KG1 (cell line): ENCODE data around the gene AKR1C1.
"Not testable (repeated sequence)": the region's sequence is repeated elsewhere in the genome, so short reads cannot be mapped to it uniquely, and the experiment has no call there.

ENCODE experiments used
- DNase-seq: peaks from one replicate; lab custom pipeline; 2025; lab: John Stamatoyannopoulos, UW

The AKR1C1 gene

GRCh38 chr10:4947635-4948596, 15.3 kb upstream of the AKR1C1 start:
- no peak for DNase-seq

- not testable (repeated sequence) for DNase-seq
Measured at GRCh38 chr10:4951512-4952162, 11.6 kb upstream of the AKR1C1 start.

GRCh38 chr10:4953405-4953804, 9.8 kb upstream of the AKR1C1 start:
- DNase-seq, result no peak

- DNase-seq, result not testable (repeated sequence)
Measured at GRCh38 chr10:4956088-4956487, 7.1 kb upstream of the AKR1C1 start.

GRCh38 chr10:4956955-4957645, 6.1 kb upstream of the AKR1C1 start:
- DNase-seq, result not testable (repeated sequence)

GRCh38 chr10:4961558-4961957, 1.7 kb upstream of the AKR1C1 start:
- DNase-seq, result not testable (repeated sequence)

- DNase-seq, result not testable (repeated sequence)
Measured at GRCh38 chr10:4962308-4962707, 907 bp upstream of the AKR1C1 start.

GRCh38 chr10:4963815-4964154, 570 bp downstream of the AKR1C1 start:
- DNase-seq, result not testable (repeated sequence)

- DNase-seq, result not testable (repeated sequence)
Measured at GRCh38 chr10:4965763-4966162, 2.5 kb downstream of the AKR1C1 start.

DNA sequence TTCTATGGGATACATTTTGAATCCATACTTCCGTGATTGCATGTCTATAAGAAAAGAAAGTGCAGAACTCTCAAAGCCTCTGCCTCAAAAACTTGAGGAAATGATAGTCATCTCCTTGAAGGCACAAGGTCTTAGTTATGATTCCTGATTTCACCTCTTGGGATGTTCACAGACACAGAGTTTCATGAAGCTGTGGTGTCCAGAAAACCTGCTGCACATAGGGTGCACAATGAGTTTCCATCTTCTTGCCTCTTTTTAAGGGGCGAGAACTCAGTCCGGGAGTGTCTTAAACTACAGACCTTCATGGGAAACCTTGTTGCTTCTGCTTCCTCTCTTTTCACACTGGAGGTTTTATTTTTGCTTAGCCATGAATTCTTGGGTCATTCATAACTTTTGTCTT, 4.0 kb downstream of the AKR1C1 start:
- not testable (repeated sequence) for DNase-seq

DNA sequence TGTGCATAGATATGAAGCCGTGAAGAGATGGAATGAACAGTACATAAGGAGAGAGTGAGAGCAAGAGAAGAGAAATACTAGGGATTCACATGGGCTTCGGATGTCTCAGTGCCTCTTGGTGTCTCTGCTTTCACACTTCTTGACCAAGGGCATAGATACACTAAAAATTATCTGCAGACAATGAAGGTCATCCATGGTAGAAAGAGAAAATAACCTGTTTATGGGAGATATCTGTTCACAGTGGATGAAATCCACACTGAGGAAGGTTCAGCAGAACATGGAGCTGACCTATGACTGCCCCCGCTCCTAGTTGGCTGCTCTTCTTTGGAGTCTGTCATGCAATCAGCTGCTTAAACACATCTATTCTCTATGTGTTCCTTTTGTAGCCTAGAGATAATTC, 6.1 kb downstream of the AKR1C1 start:
- not testable (repeated sequence) for DNase-seq

- not testable (repeated sequence) for DNase-seq
Measured at GRCh38 chr10:4970362-4970761, 7.1 kb downstream of the AKR1C1 start.

- not testable (repeated sequence) for DNase-seq
Measured at GRCh38 chr10:4972369-4973142, 9.3 kb downstream of the AKR1C1 start.

GRCh38 chr10:4973294-4973693, 10.1 kb downstream of the AKR1C1 start:
- not testable (repeated sequence) for DNase-seq

GRCh38 chr10:4974400-4974799, 11.2 kb downstream of the AKR1C1 start:
- not testable (repeated sequence) for DNase-seq

DNA sequence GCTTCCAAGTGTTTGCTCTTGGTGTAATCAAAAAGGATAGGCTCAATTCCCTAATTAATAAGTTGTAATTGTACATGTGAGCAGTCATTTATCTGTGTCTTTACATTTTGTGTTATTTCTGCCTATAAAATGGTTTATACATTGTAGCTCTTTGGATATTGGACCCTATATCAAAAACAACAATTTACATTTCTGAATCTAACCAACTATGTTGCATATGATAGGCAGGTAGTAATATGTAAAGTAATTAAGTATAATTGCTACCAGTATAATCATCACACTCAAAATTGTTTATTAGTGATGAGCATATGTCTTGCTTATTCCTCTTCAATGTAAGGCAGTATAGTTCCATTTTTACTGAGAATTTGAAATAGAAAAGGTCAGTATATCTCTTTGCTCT, 13.8 kb downstream of the AKR1C1 start:
- DNase-seq, result no peak

DNA sequence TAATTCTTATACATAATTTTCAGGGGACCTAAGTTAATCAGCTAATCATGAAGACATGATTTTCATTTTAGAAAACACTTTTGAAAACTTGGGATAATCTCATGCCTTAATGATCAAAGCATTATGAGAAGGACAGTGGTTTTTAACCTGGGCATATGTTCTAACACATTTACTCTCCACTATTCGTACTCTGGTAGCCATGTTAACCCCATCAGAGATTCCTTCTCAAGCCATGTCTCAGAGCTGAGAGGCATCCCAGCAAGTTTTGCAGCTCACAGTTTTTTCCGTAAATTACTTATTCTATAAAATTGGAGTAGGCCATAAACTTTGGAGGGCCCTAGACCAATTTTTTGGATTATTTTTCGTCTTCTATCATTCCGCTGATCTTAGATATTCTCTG, 15.7 kb downstream of the AKR1C1 start:
- DNase-seq, result no peak

DNA sequence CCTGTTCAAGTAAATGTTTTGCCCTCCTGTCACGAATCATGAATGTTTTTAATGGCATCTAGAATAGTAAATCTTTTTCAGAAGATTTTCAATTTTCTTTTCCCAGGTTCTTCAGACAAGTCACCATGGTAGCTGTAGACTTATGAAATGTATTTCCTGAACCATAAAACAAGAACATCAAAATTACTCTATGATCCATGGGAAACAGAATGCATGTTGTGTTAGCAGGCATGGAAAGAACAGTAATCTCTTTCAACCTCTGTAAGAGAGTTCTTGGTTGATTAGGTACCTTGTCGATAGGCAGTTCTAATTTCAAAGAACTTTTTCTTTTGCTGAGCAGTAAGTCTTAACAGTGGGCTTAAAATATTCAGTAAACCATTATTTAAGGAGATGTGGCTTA, 17.6 kb downstream of the AKR1C1 start:
- no peak for DNase-seq

DNA sequence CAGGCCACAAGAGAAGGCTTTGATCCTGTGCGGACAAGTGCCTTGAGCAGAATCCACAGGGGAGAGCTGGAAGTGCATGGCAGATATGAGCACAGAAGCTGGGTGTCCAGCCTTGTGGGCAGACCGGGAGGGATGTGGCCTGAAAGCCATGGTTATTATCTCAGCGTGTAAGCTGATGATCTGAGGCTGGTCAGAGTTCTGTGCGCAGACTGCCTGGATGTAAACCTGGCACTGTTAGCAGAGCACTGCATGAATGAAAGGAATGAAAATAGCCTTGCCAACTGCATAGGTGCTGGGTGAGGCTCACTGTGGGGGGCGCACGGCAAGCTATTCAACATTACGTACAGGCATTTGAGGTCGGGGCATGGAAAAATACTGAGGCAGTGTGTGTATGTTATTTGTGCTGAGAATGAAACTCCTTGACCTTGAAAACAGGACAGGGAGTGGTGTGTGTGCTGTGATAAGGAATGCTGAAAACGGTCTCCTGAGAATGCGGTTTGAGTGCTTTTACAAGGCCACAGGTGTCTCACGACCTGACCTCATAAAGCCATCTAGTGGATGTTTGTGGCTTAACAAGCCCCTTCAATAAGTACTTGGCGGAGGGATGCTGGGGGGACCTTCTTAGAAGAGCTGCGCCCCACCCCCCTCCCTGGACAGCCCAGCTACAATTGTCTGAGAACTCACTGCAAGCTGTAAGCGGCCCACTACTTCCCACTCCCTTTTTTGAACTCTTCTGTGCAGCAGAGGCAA, 18.7 kb downstream of the AKR1C1 start:
- DNase-seq, result no peak

DNA sequence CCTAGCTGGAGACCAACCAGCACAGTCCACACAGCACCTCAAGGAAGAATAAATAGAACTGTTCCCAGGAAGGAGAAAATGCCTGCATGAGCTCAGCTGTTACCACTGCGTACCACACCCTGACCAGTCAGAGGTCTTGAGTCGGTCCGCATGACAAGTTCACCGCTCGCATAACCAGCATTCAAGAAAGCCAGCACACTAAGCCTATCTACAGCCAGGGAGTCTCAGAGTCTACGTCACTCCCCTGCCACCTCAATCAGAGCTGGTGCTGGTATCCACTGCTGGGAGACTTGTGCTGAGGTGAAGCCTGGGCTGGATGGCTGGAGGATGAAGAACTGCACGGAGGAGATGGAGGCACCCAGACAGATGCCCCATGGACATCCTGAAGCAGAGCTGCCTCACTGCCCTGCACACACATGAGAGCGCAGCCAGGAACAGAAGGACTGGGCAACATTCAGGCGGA, 19.6 kb downstream of the AKR1C1 start:
- no peak for DNase-seq

- no peak for DNase-seq
Measured at GRCh38 chr10:4983615-4984216, 20.5 kb downstream of the AKR1C1 start.
